Vagina (tissue), 2 donors: Measurements from ENCODE around the gene EGF. TPM values are rescaled to one million over a fixed set of nuclear protein-coding genes. Genes with fewer than 3 reads are reported as not detected.
"Not testable (repeated sequence)": the region's sequence is repeated elsewhere in the genome, so short reads cannot be mapped to it uniquely, and the experiment has no call there.

ENCODE experiments used
- DNase-seq, 2 donors: peaks; one replicate each; pipeline ENCODE4 v3.0.0-alpha.2; 2017; ENCODE audit errors: extremely low spot score in 2 of 2
- H3K27ac ChIP-seq: fragments of 200-600 bp; sonication (generic); one replicate; pipeline ENCODE4 v1.5.1; 2019
- H3K27me3 ChIP-seq: fragments of 200-600 bp; sonication (generic); one replicate; pipeline ENCODE4 v1.5.1; 2019
- H3K36me3 ChIP-seq, 2 donors: fragments of 200-600 bp; sonication (generic); one replicate each; pipeline ENCODE4 v1.5.1; 2017 to 2019
- H3K4me1 ChIP-seq: fragments of 200-600 bp; sonication (generic); one replicate; pipeline ENCODE4 v1.5.1; 2019
- H3K4me3 ChIP-seq, 2 donors: fragments of 200-600 bp; sonication (generic); 1 replicate in 1 of 2; 2 replicates in 1 of 2; pipeline ENCODE4 v1.5.1; 2016 to 2019
- H3K9me3 ChIP-seq: fragments of 200-600 bp; sonication (generic); one replicate; pipeline ENCODE4 v1.5.1; 2019
- POLR2A ChIP-seq, 2 donors: fragments of 450-650 bp; IDR thresholded peaks; one replicate each; pipeline ENCODE4 v1.6.1; 2017; ENCODE audit warnings: antibody characterized with exemption in 2 of 2, mild to moderate bottlenecking in 2 of 2, moderate library complexity in 2 of 2
- POLR2AphosphoS5 ChIP-seq, 2 donors: sonication (generic); formaldehyde crosslinking; IDR thresholded peaks; one replicate each; pipeline ENCODE4 v1.9.0; 2017; ENCODE audit warnings: antibody characterized with exemption in 2 of 2, mild to moderate bottlenecking in 2 of 2, low read depth in 1 of 2; ENCODE audit not compliant: insufficient read depth in 1 of 2
- intact Hi-C: fragments of 100-400 bp; cut with DNase I; formaldehyde crosslinking; loops from one replicate; pipeline ENCODE4 v1.15.1; 2023
- total RNA-seq: library from RNA; depleted of rRNA; stranded (reverse); fragments of >200 nt; gene quantifications from one replicate; pipeline ENCODE4 v1.2.3, GENCODE V29; 2016
- TF ChIP-seq, protein P1 (sequence below), 3 experiments: fragments of 450-650 bp in 2 of 3; fragments of 200-600 bp in 1 of 3; sonication (generic) in 1 of 3; IDR thresholded peaks; one replicate each; pipeline ENCODE4 v1.5.1; 2017 to 2019; ENCODE audit warnings: antibody characterized with exemption in 3 of 3, mild to moderate bottlenecking in 2 of 3, moderate library complexity in 2 of 3

The EGF gene
- total RNA-seq, 1 donor from 2014 or later: 0.74 TPM

DNA sequence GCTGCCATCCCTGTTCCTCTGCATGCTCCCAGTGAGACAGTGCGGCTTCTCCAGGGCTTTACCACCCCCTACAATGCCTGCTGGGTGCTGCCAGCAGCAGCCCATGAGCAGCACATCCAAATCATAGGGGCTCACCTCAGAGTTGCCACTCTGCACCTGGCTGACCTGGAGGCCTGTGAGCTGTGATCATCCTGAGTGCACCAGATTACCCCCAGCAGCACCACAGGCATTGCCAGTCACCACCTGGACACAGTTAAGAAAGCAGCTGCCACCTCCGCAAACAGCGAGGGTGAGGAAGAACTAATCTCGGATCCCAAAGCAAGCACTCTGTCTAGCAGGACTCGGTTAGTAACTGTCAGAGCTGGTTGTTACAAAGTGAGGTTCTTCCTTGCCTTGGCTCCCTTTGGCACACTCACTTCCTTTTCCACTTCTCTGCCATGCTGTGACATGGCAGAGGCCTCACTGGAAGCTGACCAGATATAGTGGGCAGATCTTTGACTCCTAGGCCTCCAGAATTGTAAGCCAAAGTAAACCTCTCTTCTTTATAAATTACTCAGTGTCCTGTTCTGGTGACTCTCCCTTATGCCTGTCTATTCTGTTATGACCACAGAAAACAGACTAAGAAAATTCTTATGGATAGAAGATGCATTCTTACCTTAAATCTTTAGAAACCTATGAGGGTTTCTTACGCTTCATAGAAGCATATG, 39.6 kb upstream of the EGF start:
- no peak for DNase-seq
- intact Hi-C loops: no loop called here
- no peak for TF ChIP-seq POLR2A (IDR thresholded peaks at IDR 0.05)
- TF ChIP-seq, protein P1, sequence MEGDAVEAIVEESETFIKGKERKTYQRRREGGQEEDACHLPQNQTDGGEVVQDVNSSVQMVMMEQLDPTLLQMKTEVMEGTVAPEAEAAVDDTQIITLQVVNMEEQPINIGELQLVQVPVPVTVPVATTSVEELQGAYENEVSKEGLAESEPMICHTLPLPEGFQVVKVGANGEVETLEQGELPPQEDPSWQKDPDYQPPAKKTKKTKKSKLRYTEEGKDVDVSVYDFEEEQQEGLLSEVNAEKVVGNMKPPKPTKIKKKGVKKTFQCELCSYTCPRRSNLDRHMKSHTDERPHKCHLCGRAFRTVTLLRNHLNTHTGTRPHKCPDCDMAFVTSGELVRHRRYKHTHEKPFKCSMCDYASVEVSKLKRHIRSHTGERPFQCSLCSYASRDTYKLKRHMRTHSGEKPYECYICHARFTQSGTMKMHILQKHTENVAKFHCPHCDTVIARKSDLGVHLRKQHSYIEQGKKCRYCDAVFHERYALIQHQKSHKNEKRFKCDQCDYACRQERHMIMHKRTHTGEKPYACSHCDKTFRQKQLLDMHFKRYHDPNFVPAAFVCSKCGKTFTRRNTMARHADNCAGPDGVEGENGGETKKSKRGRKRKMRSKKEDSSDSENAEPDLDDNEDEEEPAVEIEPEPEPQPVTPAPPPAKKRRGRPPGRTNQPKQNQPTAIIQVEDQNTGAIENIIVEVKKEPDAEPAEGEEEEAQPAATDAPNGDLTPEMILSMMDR (IDR thresholded peaks at IDR 0.05): no peak
- TF ChIP-seq POLR2AphosphoS5 (IDR thresholded peaks at IDR 0.05; ENCODE audit: insufficient read depth in 1 of 2, low read depth in 1 of 2): no peak

DNA sequence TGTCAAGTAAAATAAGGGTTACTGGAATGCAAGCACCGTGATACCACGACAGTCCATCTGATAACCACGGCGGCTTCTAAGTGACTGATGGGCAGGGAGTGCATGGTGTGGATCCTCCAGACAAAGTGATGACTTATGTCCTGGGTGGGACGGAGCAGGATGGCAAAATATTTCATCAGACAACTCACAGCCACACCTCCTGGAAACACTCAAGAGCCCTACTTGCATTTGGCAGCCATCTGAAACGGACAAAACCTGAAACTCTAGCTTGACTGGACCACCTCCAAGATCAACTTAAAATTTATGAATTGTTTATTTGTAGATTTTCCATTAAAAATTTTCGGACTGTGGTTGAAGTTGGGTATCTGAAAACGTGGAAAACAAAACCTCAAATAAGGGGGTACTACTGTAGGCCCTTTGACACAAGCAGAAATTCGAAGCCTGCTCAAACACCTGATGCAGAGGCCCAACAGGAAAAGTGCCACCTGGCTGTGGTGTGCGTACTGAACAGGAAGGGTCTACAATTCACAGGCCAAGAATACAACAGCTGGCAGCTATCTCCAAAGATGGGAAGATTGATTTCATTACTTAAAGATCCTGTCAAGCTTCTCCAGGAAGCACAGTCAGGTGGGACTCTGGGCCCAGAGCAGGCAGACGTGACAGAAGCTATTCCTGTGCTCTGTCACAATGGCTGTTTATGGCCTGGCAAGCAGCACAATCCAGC, 38.7 kb upstream of the EGF start:
- no peak for TF ChIP-seq POLR2AphosphoS5 (IDR thresholded peaks at IDR 0.05; ENCODE audit: insufficient read depth in 1 of 2, low read depth in 1 of 2)
- no peak for TF ChIP-seq POLR2A (IDR thresholded peaks at IDR 0.05)
- TF ChIP-seq, protein P1 (IDR thresholded peaks at IDR 0.05): no peak
- H3K27ac ChIP-seq: no peak overlapping the region
- no peak for DNase-seq
- no peak overlapping the region for H3K4me3 ChIP-seq
- H3K4me1 ChIP-seq: no peaks in the 10 kb centered on the region
- H3K36me3 ChIP-seq: no peaks in the 10 kb centered on the region
- intact Hi-C loops: no loop called here
- no peaks in the 10 kb centered on the region for H3K9me3 ChIP-seq
- H3K27me3 ChIP-seq: no peaks in the 10 kb centered on the region

More for the DNA sequence above, 39.6 kb upstream of the EGF start:
- Histone ChIP-seq H3K4me1 (no peaks in the 10 kb centered on the region), H3K4me3 (no peak overlapping the region), H3K36me3 (no peaks in the 10 kb centered on the region), H3K27ac (no peak overlapping the region), H3K9me3 (no peaks in the 10 kb centered on the region), H3K27me3 (no peaks in the 10 kb centered on the region)

DNA sequence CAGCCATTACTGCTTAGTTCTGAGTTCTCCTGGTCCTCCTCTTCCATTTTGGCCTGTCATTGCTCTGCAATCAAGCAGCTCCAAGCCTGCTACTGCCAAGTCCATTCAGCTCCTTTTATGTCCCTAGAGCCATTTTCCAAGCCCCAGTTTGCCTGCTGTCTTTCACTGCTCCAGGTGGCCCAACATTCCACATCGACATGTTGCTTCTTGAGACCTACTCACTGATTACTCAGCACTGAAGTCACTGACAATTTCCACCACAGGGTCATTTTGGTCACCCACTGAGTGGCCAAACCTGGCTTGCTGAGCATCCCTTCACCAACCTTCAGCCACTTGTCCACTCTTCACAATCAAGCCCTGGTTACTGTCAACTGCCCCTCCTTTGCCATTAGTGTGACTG, 37.6 kb upstream of the EGF start:
- Histone ChIP-seq H3K27me3 (no peaks in the 10 kb centered on the region), H3K9me3 (no peaks in the 10 kb centered on the region), H3K4me1 (no peaks in the 10 kb centered on the region), H3K27ac (no peak overlapping the region), H3K36me3 (no peaks in the 10 kb centered on the region), H3K4me3 (no peak overlapping the region)
- no peak for DNase-seq
- TF ChIP-seq POLR2A (IDR thresholded peaks at IDR 0.05) (no peak), POLR2AphosphoS5 (IDR thresholded peaks at IDR 0.05; ENCODE audit: insufficient read depth in 1 of 2, low read depth in 1 of 2) (no peak)
- TF ChIP-seq, protein P1 (IDR thresholded peaks at IDR 0.05): no peak
- intact Hi-C loops: no loop called here

GRCh38 chr4:109875553-109875952, 37.1 kb upstream of the EGF start:
- DNase-seq, H3K27ac ChIP-seq, H3K36me3 ChIP-seq, H3K4me3 ChIP-seq, H3K27me3 ChIP-seq, H3K9me3 ChIP-seq, H3K4me1 ChIP-seq, intact Hi-C loops: not testable (repeated sequence)

- no peak for DNase-seq
- TF ChIP-seq POLR2A (IDR thresholded peaks at IDR 0.05) (no peak), POLR2AphosphoS5 (IDR thresholded peaks at IDR 0.05; ENCODE audit: insufficient read depth in 1 of 2, low read depth in 1 of 2) (no peak)
- TF ChIP-seq, protein P1 (IDR thresholded peaks at IDR 0.05): no peak
- Histone ChIP-seq H3K4me3 (no peak overlapping the region), H3K9me3 (no peaks in the 10 kb centered on the region), H3K36me3 (no peaks in the 10 kb centered on the region), H3K4me1 (no peaks in the 10 kb centered on the region), H3K27me3 (no peaks in the 10 kb centered on the region), H3K27ac (no peak overlapping the region)
- intact Hi-C loops: no loop called here
These were observed 35.9 kb upstream of the EGF start for GRCh38 chr4:109876634-109877265.
